Prostate gland (tissue), 2 donors: Measurements from ENCODE around the gene BIRC7. TPM values are rescaled to one million over a fixed set of nuclear protein-coding genes. Genes with fewer than 3 reads are reported as not detected.

Experiments
- DNase-seq: peaks from one replicate; pipeline ENCODE4 v3.0.0-alpha.2; 2019; ENCODE audit warnings: low spot score
- H3K27ac ChIP-seq, 2 donors: fragments of 200-600 bp; sonication (generic); 2 replicates each; pipeline ENCODE4 v1.5.1; 2017 to 2019
- H3K27me3 ChIP-seq: fragments of 200-600 bp; sonication (generic); replicated peaks from 2 replicates; pipeline ENCODE4 v1.5.1; 2019; ENCODE audit not compliant: insufficient read depth
- H3K36me3 ChIP-seq, 2 donors: fragments of 200-600 bp; sonication (generic); 1 replicate in 1 of 2; 2 replicates in 1 of 2; pipeline versions ENCODE4 v1.5.1 to v1.8.1; 2017 to 2019
- H3K4me1 ChIP-seq: fragments of 200-600 bp; sonication (generic); replicated peaks from 2 replicates; pipeline ENCODE4 v1.5.1; 2019
- H3K4me3 ChIP-seq, 2 donors: fragments of 200-600 bp; sonication (generic); 2 replicates each; pipeline ENCODE4 v1.5.1; 2017 to 2019
- H3K9me3 ChIP-seq: fragments of 200-600 bp; sonication (generic); 2 replicates; pipeline ENCODE4 v1.5.1; 2017
- POLR2A ChIP-seq: fragments of 450-650 bp; IDR thresholded peaks from one replicate; pipeline ENCODE4 v1.6.1; 2016; ENCODE audit warnings: antibody characterized with exemption, mild to moderate bottlenecking
- POLR2AphosphoS5 ChIP-seq: sonication (generic); formaldehyde crosslinking; IDR thresholded peaks from one replicate; pipeline ENCODE4 v1.6.1; 2017; ENCODE audit warnings: antibody characterized with exemption
- WGBS: methylation state at CpG from one replicate; pipeline ENCODE4 v1.1.5; 2018; 5-methylcytosine and 5-hydroxymethylcytosine counted together
- intact Hi-C: fragments of 100-400 bp; cut with DNase I; formaldehyde crosslinking; loops from one replicate; pipeline ENCODE4 v1.14.2; 2022
- total RNA-seq, 2 donors: library from RNA; depleted of rRNA; stranded (reverse); fragments of >200 nt; gene quantifications; one replicate each; pipeline ENCODE4 v1.1.0, GENCODE V29; 2016
- TF ChIP-seq, protein P1 (sequence below), 4 experiments: fragments of 200-600 bp in 2 of 4; fragments of 450-650 bp in 2 of 4; sonication (generic) in 2 of 4; IDR thresholded peaks; 1 replicate in 3 of 4; 2 replicates in 1 of 4; pipeline ENCODE4 v1.5.1; 2016 to 2019; ENCODE audit warnings: antibody characterized with exemption in 4 of 4, mild to moderate bottlenecking in 2 of 4, moderate library complexity in 2 of 4

Gene BIRC7
- total RNA-seq, 2 donors from 2014 or later: not detected

DNA sequence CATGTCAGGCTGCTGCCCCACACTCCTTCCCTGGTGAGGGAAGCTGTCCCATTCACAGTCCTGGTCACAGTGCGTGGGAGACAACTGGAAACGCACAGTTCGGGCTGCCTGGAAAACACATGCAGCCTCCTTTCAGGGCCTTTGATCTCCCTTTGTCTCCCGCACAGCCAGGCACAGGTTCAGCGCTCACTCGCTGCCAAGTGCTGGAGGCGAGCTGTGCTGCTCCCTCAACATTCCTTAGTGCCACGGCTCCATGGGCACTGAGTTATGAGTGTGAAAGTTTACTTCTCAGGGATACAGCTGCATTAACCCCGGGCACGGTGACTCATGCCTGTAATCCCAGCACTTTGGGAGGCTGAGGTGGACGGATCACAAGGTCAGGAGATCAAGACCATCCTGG is 28.8 kb upstream of the BIRC7 start:
- Histone ChIP-seq H3K4me1 (peaks cover 10% of the 10 kb centered on the region), H3K36me3 (peaks cover 5 to 17% of the 10 kb centered on the region in 2 donors), H3K27me3 (no peaks in the 10 kb centered on the region), H3K4me3 (no peak overlapping the region), H3K9me3 (no peaks in the 10 kb centered on the region), H3K27ac (peak overlapping the region in 1 of 2 donors; percentile 8)
- TF ChIP-seq POLR2A (no peak), POLR2AphosphoS5 (no peak)
- TF ChIP-seq, protein P1, sequence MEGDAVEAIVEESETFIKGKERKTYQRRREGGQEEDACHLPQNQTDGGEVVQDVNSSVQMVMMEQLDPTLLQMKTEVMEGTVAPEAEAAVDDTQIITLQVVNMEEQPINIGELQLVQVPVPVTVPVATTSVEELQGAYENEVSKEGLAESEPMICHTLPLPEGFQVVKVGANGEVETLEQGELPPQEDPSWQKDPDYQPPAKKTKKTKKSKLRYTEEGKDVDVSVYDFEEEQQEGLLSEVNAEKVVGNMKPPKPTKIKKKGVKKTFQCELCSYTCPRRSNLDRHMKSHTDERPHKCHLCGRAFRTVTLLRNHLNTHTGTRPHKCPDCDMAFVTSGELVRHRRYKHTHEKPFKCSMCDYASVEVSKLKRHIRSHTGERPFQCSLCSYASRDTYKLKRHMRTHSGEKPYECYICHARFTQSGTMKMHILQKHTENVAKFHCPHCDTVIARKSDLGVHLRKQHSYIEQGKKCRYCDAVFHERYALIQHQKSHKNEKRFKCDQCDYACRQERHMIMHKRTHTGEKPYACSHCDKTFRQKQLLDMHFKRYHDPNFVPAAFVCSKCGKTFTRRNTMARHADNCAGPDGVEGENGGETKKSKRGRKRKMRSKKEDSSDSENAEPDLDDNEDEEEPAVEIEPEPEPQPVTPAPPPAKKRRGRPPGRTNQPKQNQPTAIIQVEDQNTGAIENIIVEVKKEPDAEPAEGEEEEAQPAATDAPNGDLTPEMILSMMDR (IDR thresholded peaks at IDR 0.05): no peak
- no peak for DNase-seq
- WGBS: 32% methylated on average over 11 of the region's 11 CpGs
- intact Hi-C loops: no loop called here

DNA sequence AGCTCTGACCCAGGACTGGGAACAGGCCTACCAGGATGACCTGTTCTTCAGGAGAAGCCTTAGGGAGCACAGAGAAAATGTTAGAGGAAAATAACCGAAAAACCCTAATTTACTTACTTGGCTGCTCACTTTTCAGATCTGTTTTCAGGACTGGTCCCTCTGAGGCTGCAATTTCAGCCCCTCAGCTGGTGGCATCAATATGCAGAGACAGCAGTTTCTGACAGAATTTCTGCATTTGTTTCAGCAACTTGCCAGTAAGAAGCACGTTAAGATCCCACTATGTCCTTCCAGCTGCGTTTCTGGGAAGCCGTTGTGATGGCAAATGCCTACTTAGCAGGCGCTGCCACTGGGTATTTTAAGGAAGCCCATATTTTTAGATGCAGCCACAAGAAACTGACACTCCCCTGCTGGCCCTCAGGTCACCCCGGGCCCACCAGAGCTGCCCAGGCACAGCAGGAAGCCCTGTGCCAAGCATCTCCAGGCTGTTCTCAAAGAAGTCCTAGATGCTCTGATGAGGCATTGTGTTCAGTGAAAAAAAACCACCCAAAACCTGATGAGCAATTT is 27.3 kb upstream of the BIRC7 start:
- DNase-seq: no peak
- H3K9me3 ChIP-seq: no peaks in the 10 kb centered on the region
- intact Hi-C loops: no loop called here
- H3K4me3 ChIP-seq: no peak overlapping the region
- 76% methylated on average over 6 of the region's 6 CpGs for WGBS
- peaks cover 0 to 2% of the 10 kb centered on the region in 2 donors for H3K36me3 ChIP-seq
- peaks cover 17% of the 10 kb centered on the region for H3K4me1 ChIP-seq
- TF ChIP-seq, protein P1 (IDR thresholded peaks at IDR 0.05): no peak
- TF ChIP-seq POLR2AphosphoS5 (no peak), POLR2A (no peak)
- H3K27me3 ChIP-seq: no peaks in the 10 kb centered on the region
- no peak overlapping the region for H3K27ac ChIP-seq

DNA sequence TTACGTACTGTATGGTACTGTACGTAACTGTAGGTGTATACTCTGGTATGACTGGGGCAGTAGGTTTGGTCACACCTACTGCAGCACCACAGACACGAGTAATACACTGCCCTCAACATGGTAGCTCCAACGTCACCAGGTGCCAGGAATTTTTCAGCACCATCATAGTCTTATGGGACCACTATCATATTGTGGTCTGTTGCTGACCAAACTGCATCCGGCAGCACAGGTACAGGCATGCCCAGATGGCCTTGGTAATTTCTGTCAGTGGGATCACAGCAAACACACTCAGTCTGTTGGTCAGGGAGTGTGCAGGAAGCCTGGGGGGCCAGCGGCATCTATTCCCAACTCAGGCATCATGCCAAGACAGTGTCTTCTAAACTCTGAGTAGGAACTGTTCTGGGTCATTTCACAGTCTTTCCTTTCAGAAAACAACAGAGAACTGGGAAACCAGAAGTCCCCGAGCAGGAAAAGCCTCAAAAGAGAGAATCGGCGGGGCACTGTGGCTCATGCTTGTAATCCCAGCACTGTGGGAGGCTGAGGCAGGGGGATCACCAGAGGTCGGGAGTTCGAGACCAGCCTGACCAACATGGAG is 25.6 kb upstream of the BIRC7 start:
- Histone ChIP-seq H3K4me3 (no peak overlapping the region), H3K4me1 (peaks cover 17% of the 10 kb centered on the region), H3K27me3 (no peaks in the 10 kb centered on the region), H3K27ac (no peak overlapping the region), H3K9me3 (no peaks in the 10 kb centered on the region), H3K36me3 (no peaks in the 10 kb centered on the region)
- intact Hi-C loops: no loop called here
- 65% methylated on average over 11 of the region's 11 CpGs for WGBS
- no peak for DNase-seq
- TF ChIP-seq, protein P1 (IDR thresholded peaks at IDR 0.05): no peak
- TF ChIP-seq POLR2AphosphoS5 (no peak), POLR2A (no peak)

DNA sequence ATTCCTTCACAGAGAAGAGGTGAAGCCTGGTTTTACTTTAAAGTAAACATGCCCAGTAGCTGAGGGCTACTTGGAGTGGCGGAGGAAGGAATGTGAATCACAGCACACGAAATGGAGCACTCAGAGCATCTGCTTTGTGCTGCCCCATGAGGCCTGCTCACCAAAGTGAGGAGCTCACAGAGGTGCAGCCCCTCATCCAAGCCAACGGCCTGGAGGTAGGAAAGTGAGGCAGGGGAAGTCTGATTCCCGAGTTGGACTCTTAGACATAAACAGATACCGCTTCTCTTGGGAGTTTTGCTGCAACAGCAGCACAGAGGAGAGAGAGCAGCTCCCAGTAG is 23.3 kb upstream of the BIRC7 start:
- TF ChIP-seq POLR2A (no peak), POLR2AphosphoS5 (no peak)
- TF ChIP-seq, protein P1 (IDR thresholded peaks at IDR 0.05): no peak
- no peak overlapping the region for H3K4me3 ChIP-seq
- peaks cover 17% of the 10 kb centered on the region for H3K4me1 ChIP-seq
- intact Hi-C loops: no loop called here
- no peaks in the 10 kb centered on the region for H3K36me3 ChIP-seq
- H3K9me3 ChIP-seq: no peaks in the 10 kb centered on the region
- no peaks in the 10 kb centered on the region for H3K27me3 ChIP-seq
- WGBS: 76% methylated on average over 5 of the region's 5 CpGs
- no peak overlapping the region for H3K27ac ChIP-seq
- no peak for DNase-seq

DNA sequence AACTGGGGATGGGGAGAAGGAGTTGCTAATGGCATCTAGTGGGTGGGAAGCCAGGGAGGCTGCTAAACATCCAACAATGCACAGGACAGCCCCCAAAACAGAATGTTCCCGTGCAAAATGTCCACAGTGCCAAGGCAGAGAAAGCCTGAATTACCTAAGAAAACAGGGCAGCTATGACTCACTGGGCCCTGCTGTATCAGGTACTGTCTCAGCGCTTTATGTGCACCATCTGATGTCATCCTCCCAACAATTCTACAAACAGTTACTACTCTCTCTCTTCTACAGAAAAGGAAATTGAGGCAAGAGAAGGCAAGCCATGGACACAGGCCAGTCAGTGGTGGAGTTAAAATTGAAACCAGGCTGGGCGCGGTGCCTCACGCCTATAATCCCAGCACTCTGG is 22.9 kb upstream of the BIRC7 start:
- Histone ChIP-seq H3K27ac (no peak overlapping the region), H3K4me1 (peaks cover 17% of the 10 kb centered on the region), H3K27me3 (no peaks in the 10 kb centered on the region), H3K4me3 (no peak overlapping the region), H3K9me3 (no peaks in the 10 kb centered on the region), H3K36me3 (no peaks in the 10 kb centered on the region)
- 87% methylated on average over 5 of the region's 5 CpGs for whole genome bisulfite sequencing
- intact Hi-C loops: no loop called here
- DNase-seq: no peak
- TF ChIP-seq, protein P1 (IDR thresholded peaks at IDR 0.05): no peak
- no peak for TF ChIP-seq POLR2AphosphoS5
- TF ChIP-seq POLR2A: no peak
